H1 (cell line): ENCODE measurements around the gene DOCK10. TPM values are rescaled to one million over a fixed set of nuclear protein-coding genes. Genes with fewer than 3 reads are reported as not detected.

Experiments
- ZNF274 ChIP-seq: IDR thresholded peaks from 2 replicates; pipeline ENCODE4 v1.7.0; 2012; ENCODE audit warnings: low read length, borderline replicate concordance; ENCODE audit errors: extremely low read depth
- polyA plus RNA-seq, 7 experiments: library from polyadenylated mRNA; depleted of rRNA in 3 of 7; stranded (reverse) in 5 of 7; unstranded in 2 of 7; fragments of >200 nt in 5 of 7; fragments of 200-250 nt in 2 of 7; gene quantifications; 1 replicate in 5 of 7; 2 replicates in 1 of 7; 4 replicates in 1 of 7; pipeline versions ENCODE4 v1.2.1 to v1.2.3, GENCODE V29; 2011 to 2013; ENCODE audit warnings: missing spikeins in 2 of 7, mixed read lengths in 2 of 7
- total RNA-seq: library from RNA; stranded (reverse); fragmentation: NEBNext Ultra II Directional; extraction: Animal tissue kit (Norgen Biotek cat#: 25700); gene quantifications from 2 replicates; pipeline ENCODE4 v1.2.1, GENCODE V29; 2021

DOCK10 gene
- total and polyA plus RNA-seq, 2 of the 8 experiments (the other 6 are each of a cell fraction or from before 2014, with no cell fraction given) = 0.33 to 1.6 TPM

GRCh38 chr2:224885836-224886547 is 156.3 kb downstream of the DOCK10 start (continued):
- TF ChIP-seq ZNF274 = no peak
